Common myeloid progenitor, CD34-positive (primary cell): ENCODE measurements around the gene BCAS1.

Experiments
- CTCF ChIA-PET: fragments of 350-600 bp; sonication (Branson Sonifier 250); formaldehyde crosslinking; loops from one replicate; lab custom pipeline; 2021; ENCODE audit warnings: antibody characterized with exemption; lab: Charles Lee
- POLR2A ChIA-PET: fragments of 350-600 bp; sonication (Branson Sonifier 250); formaldehyde crosslinking; loops from one replicate; lab custom pipeline; 2021; ENCODE audit warnings: antibody characterized with exemption; lab: Charles Lee
- DNase-seq, 3 donors: peaks; one replicate each; pipeline versions ENCODE4 v3.0.0 to v3.0.0-alpha.2; 2013
- H3K27ac ChIP-seq, 2 experiments: 1 replicate in 1 of 2; 2 replicates in 1 of 2; pipeline ENCODE4 v1.7.0; 2013; ENCODE audit warnings: inconsistent platforms in 2 of 2, low read length in 2 of 2, mild to moderate bottlenecking in 2 of 2, low read depth in 1 of 2, moderate library complexity in 1 of 2; ENCODE audit not compliant: severe bottlenecking in 2 of 2, insufficient read depth in 1 of 2, poor library complexity in 1 of 2
- H3K27me3 ChIP-seq, 5 experiments: replicated peaks in 2 of 5; 1 replicate in 3 of 5; 2 replicates in 2 of 5; pipeline versions ENCODE4 v1.6.1 to v1.7.0; 2013; ENCODE audit warnings: low read length in 4 of 5, mild to moderate bottlenecking in 2 of 5, moderate library complexity in 2 of 5, inconsistent platforms in 1 of 5; ENCODE audit not compliant: insufficient read depth in 5 of 5, control insufficient read depth in 4 of 5
- H3K36me3 ChIP-seq, 4 experiments: 1 replicate in 2 of 4; 2 replicates in 2 of 4; pipeline versions ENCODE4 v1.6.1 to v1.7.0; 2013; ENCODE audit warnings: low read length in 3 of 4, control low read depth in 1 of 4, mild to moderate bottlenecking in 1 of 4; ENCODE audit not compliant: control insufficient read depth in 4 of 4, insufficient read depth in 4 of 4
- H3K4me1 ChIP-seq, 4 experiments: 1 replicate in 3 of 4; 2 replicates in 1 of 4; pipeline versions ENCODE4 v1.6.1 to v1.7.1; 2013; ENCODE audit warnings: low read length in 3 of 4, mild to moderate bottlenecking in 3 of 4, control low read depth in 1 of 4, inconsistent platforms in 1 of 4, moderate library complexity in 1 of 4; ENCODE audit not compliant: control insufficient read depth in 4 of 4, insufficient read depth in 4 of 4; ENCODE audit errors: control extremely low read depth in 1 of 4
- H3K4me3 ChIP-seq, 7 experiments: 1 replicate in 4 of 7; 2 replicates in 3 of 7; pipeline versions ENCODE4 v1.5.1 to v1.7.0; 2013; ENCODE audit warnings: mild to moderate bottlenecking in 7 of 7, low read length in 6 of 7, moderate library complexity in 6 of 7, inconsistent platforms in 2 of 7, low read depth in 2 of 7, control low read depth in 1 of 7; ENCODE audit not compliant: insufficient read depth in 4 of 7, control insufficient read depth in 1 of 7; ENCODE audit errors: extremely low read depth in 1 of 7
- H3K9me3 ChIP-seq, 5 experiments: 1 replicate in 4 of 5; 2 replicates in 1 of 5; pipeline versions ENCODE4 v1.6.1 to v1.7.1; 2013; ENCODE audit warnings: low read length in 4 of 5, mild to moderate bottlenecking in 2 of 5, inconsistent platforms in 1 of 5, low read depth in 1 of 5, moderate library complexity in 1 of 5; ENCODE audit not compliant: control insufficient read depth in 4 of 5, insufficient read depth in 2 of 5; ENCODE audit errors: control extremely low read depth in 1 of 5
- WGBS: methylation state at CpG from one replicate; pipeline ENCODE4 v1.1.5; 2013; ENCODE audit not compliant: insufficient coverage; 5-methylcytosine and 5-hydroxymethylcytosine counted together

The BCAS1 gene

DNA sequence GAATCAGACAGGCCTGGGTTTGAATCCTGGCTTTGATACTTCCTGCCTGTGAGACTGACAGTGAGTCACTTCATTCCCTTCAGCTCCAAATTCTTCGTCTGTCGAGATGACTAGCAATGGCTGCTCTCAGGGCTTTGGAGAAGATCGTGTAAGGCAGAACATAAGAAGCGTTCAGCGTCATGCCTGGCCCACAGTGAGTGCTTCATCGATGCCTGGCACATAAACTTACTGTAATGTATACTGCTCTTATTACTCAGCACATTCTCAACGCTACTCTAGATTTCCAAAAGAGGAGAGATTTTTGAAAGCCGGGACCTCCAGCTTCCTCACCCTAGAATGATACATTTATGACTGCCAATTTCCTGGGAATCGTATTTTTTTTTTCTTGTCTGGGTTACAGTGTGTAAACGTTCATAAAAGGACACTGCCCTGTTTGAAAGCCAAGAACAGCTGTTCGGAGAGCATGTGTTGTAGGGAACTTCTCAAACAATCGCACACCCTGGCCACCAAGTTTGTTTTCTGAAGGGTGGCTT lies 16.2 kb upstream of the BCAS1 start:
- Histone ChIP-seq H3K36me3 (no peaks in the 10 kb centered on the region), H3K4me1 (peaks cover 0 to 16% (median 8%) of the 10 kb centered on the region in 4 experiments), H3K4me3 (no peak overlapping the region), H3K27me3 (no peaks in the 10 kb centered on the region), H3K9me3 (no peaks in the 10 kb centered on the region), H3K27ac (no peak overlapping the region)
- CTCF ChIA-PET = interaction anchor here (1.1 kb wide), 1 partner anchor 10 kb away, joined by 5 read pairs; no protein-coding TSS in a partner anchor
- no peak for DNase-seq
- WGBS = 90% methylated on average over 6 of the region's 12 CpGs
- POLR2A ChIA-PET = no interaction called here

DNA sequence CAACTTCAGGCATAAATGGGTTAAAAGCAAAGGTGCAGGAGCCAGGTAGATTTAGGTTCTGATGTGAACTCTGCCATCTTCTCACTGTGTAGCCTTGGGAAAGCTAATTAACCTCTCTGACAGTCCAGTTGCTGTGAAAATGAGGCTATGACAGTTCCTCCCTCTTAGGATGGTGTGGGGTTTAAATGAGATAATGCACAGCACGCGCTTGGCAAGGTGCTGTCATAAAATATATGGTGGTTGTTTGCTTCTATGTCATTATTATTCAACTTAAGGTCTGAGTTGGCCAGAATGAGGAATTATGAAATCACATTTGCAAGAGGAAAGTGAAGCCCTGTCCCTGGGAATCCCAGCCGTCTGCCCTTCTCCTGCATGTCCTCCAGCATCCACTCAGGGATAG lies 15.5 kb upstream of the BCAS1 start:
- Histone ChIP-seq H3K27ac (no peak overlapping the region), H3K4me1 (peaks cover 0 to 21% (median 10%) of the 10 kb centered on the region in 4 experiments), H3K4me3 (no peak overlapping the region), H3K27me3 (no peaks in the 10 kb centered on the region), H3K9me3 (no peaks in the 10 kb centered on the region), H3K36me3 (no peaks in the 10 kb centered on the region)
- ChIA-PET CTCF (no interaction called here), POLR2A (no interaction called here)
- 100% methylated on average over 1 of the region's 3 CpGs for WGBS
- no peak for DNase-seq

DNA sequence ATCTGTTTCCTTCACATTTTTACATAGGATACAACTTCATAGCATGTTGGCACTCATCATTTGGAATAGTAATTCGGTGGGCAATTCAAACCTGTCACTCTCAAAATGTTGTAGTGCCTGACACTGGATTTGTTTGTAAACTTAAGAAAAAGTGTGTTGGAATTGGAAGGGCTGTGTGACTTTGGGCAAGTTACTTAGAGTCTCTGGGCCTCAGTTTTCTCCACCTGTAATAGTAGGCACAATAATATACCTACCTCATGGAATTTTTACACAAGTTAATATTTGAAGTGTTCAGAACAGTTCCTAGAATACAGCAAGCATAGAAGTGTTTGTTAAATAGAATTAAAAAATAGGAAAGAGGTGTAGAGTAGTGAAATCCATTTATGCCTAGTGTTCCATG lies 15.0 kb upstream of the BCAS1 start:
- Histone ChIP-seq H3K4me1 (peaks cover 0 to 23% (median 9%) of the 10 kb centered on the region in 4 experiments), H3K4me3 (no peak overlapping the region), H3K27me3 (no peaks in the 10 kb centered on the region), H3K9me3 (no peaks in the 10 kb centered on the region), H3K27ac (no peak overlapping the region), H3K36me3 (no peaks in the 10 kb centered on the region)
- CTCF ChIA-PET = no interaction called here
- POLR2A ChIA-PET = no interaction called here
- DNase-seq = no peak
- 100% methylated on average over 1 of the region's 1 CpG for WGBS

DNA sequence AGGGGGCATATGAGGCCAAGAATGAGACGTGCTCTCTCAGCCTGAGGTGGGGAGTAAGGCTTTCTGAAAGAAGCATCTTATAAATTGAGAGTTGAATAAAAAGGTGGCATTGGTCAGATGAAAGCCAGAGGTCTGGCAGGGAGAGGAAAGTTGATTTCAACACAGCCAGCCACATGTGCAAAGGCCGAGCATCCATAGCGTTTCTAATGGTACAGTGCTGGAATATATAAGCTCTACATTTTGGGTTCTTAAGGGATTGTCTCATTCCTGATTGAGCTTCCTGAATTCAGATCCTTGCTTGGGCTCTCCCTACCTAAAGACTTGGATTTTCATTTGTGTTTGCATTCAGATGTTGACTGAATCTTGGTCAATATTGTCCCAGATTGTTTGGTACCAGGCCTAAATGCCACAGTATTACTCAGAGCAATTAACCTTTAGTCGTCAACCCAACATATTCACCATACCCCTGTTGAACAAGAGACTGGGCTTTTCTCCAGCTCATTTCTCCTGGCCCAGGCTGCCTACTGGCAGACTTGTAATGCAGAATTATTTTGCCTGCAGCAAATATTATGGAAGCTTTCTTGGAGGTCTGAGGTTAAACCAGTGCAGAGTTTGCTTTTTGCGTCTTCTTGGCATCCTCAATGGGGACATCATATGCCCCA lies 14.5 kb upstream of the BCAS1 start:
- H3K27ac ChIP-seq = no peak overlapping the region
- DNase-seq = no peak
- H3K4me1 ChIP-seq = peaks cover 0 to 22% (median 9%) of the 10 kb centered on the region in 4 experiments
- no peaks in the 10 kb centered on the region for H3K36me3 ChIP-seq
- H3K27me3 ChIP-seq = no peaks in the 10 kb centered on the region
- POLR2A ChIA-PET = no interaction called here
- CTCF ChIA-PET = interaction anchor here (0.9 to 2.1 kb wide), 2 partner anchors 11 to 19 kb away, joined by 3 to 5 read pairs; no protein-coding TSS in a partner anchor
- 86% methylated on average over 3 of the region's 5 CpGs for WGBS
- H3K4me3 ChIP-seq = no peak overlapping the region
- H3K9me3 ChIP-seq = no peaks in the 10 kb centered on the region

DNA sequence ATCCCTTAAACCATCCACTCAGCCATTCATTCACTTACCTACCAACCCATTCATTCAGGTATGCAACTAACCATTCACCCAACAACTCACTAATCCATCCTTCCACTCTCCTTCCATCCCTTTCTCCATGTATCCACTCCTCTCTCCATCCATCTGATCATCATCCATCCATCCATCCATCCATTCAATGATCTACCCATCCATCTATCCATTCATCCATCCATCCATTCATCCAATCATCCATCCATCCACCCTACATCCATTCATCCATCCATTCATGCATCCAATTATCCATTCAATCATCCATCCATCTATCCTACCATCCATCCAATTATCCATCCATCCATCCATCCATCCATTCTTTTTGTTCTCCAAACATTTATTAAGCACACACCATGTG lies 13.8 kb upstream of the BCAS1 start:
- no peak for DNase-seq
- Histone ChIP-seq H3K4me3 (no peak overlapping the region), H3K27ac (no peak overlapping the region), H3K27me3 (no peaks in the 10 kb centered on the region), H3K9me3 (no peaks in the 10 kb centered on the region), H3K4me1 (peaks cover under 1 to 28% (median 15%) of the 10 kb centered on the region in 4 experiments), H3K36me3 (no peaks in the 10 kb centered on the region)
- POLR2A ChIA-PET = no interaction called here
- CTCF ChIA-PET = interaction anchor here (0.9 to 2.3 kb wide), 3 partner anchors 12 to 19 kb away, joined by 3 to 11 read pairs (median 5); no protein-coding TSS in a partner anchor

DNA sequence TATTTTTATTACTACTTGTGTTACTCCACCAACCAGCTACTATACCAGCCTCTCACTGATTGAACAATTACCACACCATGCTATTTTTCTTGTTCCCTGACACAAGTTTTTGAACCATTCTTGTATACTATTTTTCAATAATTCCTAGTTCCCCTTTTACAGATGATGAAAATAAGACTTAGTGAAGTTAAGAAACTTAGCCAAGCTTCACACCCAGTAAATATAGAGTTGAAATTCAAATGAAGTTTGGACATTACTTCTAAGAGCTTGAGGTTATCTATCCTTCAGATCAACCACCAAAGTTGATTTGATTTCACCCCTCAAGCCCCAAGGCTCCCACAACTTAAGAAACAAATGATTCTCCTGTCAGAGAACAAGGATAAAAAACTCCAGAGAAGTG lies 13.1 kb upstream of the BCAS1 start:
- Histone ChIP-seq H3K27me3 (no peaks in the 10 kb centered on the region), H3K9me3 (no peaks in the 10 kb centered on the region), H3K27ac (no peak overlapping the region), H3K36me3 (no peaks in the 10 kb centered on the region), H3K4me3 (no peak overlapping the region), H3K4me1 (peaks cover 6 to 36% (median 21%) of the 10 kb centered on the region in 4 experiments)
- ChIA-PET POLR2A (no interaction called here), CTCF (interaction anchor here (2.1 to 2.3 kb wide), 2 partner anchors 13 to 20 kb away, joined by 5 to 11 read pairs; no protein-coding TSS in a partner anchor)
- DNase-seq = peak in 1 of 3 donors; percentile 25

DNA sequence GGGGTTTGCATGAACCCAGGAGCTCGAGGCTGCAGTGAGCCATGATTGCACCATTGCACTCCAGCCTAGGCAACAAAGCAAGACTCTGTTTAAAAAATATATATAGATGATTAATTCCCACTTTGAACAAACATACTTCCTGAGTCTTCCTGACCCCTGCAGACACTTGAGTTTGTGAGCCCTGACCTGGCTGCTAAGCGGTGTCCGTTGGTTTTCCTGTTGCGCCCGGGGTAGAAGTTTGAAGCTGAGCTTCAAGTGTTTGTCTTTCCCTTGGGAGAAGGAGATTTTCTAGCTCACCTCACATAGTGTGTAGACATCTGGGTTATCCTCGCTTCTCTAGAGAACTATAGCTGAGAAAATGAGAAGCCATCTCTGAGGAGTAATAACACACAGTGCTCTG lies 11.7 kb upstream of the BCAS1 start:
- Histone ChIP-seq H3K27me3 (no peaks in the 10 kb centered on the region), H3K9me3 (no peaks in the 10 kb centered on the region), H3K36me3 (no peaks in the 10 kb centered on the region), H3K27ac (no peak overlapping the region), H3K4me3 (peak overlapping the region in 1 of 7 experiments; percentile 45), H3K4me1 (peaks cover 10 to 49% (median 29%) of the 10 kb centered on the region in 4 experiments)
- no peak for DNase-seq
- WGBS = 60% methylated on average over 1 of the region's 6 CpGs
- ChIA-PET POLR2A (no interaction called here), CTCF (interaction anchor here (0.6 to 2.3 kb wide), 5 partner anchors 10 to 125 kb away, joined by 3 to 11 read pairs (median 4); partner anchors contain the start of gene PFDN4)
